Islet precursor cell (in vitro differentiated cells): ENCODE data around the gene JAKMIP1.
"Not testable (repeated sequence)": the region's sequence is repeated elsewhere in the genome, so short reads cannot be mapped to it uniquely, and the experiment has no call there.

Source experiments
- DNase-seq: peaks from one replicate; pipeline ENCODE4 v3.0.0-alpha.2; 2018

The JAKMIP1 gene

DNA sequence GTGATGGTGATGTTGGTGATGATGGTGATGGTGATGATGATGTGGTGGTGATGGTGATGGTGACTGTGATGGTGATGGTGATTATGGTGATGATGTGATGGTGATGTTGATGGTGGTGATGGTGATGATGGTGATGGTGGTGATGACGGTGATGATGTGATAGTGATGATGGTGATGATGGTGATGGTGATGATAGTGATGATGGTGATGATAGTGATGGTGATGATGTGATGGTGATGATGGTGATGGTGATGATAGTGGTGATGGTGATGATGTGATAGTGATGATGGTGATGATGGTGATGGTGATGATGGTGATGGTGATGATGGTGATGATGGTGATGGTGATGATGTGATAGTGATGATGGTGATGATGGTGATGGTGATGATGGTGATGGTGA, 196.9 kb downstream of the JAKMIP1 start:
- DNase-seq: not testable (repeated sequence)

DNA sequence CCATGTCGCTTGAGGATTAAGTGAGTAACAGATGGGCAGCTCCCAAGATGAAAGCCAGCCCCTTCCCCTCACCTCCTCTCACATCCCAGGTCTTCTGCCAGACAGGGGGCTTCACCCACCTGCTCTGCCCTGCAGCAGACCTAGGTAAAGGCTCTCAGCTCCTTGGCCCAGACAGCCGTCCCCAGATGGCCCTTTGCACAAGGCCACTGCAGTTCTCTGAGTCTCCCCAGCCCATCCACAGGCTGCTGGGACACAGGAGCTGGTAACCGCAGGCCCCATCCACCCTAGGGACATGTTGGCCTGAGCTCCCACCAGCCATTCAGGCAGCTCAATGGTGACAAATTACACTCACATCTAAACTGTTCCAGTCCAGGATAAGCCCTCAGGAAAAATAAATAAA, 197.4 kb downstream of the JAKMIP1 start:
- peak; percentile 23 for DNase-seq

DNA sequence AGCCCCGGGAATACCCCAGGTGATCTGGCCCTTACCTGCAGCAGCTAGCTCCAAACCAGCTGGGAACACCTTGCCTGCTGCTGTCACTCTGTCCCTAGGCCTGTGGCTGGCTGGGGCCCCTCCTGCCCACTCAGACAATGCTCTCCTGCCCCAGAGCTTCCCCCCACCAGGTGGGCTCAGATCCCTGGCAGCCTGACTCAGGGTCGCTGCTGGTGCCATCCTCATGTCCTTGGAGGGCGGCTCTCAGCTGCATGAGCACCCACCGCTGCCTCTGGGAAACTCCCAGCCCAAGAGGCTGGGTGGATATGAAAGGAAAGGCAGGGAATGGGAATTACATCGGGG, 197.9 kb downstream of the JAKMIP1 start:
- peak; percentile 27 for DNase-seq

DNA sequence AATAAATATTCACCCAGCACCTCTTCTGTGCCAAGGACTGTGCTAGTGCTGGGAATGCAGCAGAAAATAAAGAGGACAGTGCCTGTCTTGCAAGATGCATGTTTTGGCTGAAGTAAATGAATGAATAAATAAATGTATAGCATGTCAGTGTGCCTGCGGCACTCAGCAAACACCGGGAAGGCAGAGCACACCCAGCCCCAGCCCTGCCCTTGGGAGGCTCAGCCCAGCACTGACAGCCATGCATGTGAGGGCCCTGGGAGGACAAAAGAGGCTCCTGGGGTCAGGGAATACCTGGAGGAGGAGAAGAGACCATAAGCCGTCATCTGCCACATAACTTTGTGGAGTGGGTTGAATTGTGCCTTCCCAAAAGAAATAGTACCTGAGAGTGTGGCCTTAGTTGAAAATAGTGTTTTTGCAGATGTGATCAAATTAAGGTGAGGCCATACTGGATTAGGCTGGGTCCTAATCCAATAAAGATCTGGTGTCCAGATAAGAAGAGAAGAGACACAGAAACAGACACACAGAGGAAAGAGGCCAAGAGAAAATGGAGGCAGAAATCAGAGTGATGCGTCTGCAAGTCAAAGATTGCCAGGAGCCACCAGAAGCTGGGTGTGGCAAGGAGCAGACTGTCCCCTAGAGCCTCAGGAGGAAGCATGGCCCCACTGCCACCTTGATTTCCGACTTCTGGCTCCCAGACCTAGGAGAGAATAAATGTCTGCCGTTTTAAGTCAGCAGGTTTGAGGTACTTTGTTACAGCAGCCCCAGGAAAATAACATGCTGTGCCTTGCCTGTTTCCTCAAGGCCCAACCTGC, 198.5 kb downstream of the JAKMIP1 start:
- peak; percentile 32 for DNase-seq

DNA sequence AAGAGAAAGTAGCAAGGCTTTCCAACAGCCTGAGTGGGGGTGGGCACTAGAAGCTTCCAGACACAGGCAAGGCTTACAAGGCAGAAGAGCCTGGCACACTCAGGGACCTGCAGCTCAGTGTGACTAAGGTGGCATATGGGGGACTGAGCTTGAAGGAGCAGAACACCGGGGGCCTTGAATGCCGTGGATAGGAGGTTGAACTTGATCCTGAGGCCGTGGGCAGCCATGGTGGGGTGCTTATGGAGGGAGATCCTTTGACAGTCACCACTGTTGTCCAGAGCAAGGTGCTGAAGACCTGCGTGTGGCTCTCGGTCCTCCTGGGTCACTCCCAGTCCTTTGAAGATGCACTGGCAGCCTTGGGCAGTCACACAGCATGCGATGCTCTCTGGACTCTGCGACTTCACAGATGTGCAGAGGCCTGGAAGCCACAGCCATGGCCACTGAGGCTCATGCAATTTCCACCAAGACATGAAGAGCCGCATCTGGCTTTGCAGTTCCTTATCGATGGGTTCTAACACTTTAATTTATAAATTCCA, 200.5 kb downstream of the JAKMIP1 start:
- DNase-seq: peak; percentile 39

DNA sequence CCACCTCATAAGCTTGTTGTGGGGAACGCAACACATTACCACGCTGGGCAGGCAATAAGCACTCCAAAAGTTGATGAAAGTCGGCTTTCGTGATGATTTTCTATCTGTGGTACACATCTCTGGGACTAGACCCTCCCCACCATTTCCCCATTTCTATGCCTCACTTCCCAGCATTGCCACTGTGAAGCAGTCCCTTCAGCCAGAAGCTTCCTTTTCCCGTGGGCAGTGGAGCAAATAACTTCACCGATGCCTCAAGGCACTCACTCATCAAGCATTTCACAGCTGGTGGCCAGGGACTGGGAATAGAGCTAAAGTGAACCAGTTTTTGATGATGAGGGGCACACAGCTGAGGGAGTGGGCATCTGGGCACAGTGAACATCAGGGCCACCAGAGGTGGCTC, 201.0 kb downstream of the JAKMIP1 start:
- peak; percentile 19 for DNase-seq

DNA sequence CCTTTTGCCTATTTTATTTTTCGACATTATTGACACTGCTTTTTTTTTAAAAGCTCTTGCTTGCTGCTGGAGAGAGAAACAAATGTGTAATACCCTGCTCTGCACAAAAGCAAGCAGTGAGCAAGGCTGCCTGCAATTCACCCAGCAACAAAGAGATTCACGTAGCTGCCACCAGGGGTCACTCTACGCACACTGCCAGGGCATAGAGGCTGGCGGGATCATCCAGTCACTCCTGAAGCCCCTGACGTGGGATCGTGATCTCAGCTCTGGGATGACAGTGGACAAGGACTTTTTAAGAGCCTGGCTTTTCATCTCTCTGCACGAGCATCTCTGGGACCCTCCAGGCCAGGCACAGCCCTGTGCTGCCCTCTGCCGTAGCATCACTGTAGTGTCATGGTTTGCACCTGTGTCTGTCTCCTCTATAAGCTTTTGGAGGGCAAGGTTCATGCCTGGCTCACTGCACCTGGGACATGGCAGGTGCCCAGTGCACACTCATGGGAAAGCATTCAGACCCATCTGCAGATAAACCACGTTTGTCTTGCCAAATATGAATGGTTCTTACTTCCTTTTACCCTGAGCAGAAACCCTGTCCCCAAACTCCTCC, 201.9 kb downstream of the JAKMIP1 start:
- DNase-seq: peak; percentile 88

DNA sequence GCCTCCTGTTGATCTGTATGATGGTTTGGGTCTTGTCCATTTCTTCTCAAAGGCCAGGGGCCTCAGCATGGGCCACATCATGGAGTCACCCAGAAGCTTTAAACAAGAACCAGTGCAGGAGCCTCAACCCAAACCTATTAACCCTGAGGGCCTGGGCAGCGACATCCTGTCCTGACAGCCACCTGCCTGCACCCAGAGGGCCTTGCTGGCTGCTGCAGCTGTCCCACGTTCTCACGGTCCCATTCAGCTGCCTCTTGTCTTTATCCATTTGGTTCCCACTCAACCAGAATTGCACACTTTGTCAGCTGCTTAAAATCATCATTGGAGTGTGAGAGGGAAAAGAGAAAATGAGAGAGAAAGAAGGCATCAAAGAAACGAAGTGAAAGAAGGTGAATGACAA, 203.7 kb downstream of the JAKMIP1 start:
- peak; percentile 36 for DNase-seq

DNA sequence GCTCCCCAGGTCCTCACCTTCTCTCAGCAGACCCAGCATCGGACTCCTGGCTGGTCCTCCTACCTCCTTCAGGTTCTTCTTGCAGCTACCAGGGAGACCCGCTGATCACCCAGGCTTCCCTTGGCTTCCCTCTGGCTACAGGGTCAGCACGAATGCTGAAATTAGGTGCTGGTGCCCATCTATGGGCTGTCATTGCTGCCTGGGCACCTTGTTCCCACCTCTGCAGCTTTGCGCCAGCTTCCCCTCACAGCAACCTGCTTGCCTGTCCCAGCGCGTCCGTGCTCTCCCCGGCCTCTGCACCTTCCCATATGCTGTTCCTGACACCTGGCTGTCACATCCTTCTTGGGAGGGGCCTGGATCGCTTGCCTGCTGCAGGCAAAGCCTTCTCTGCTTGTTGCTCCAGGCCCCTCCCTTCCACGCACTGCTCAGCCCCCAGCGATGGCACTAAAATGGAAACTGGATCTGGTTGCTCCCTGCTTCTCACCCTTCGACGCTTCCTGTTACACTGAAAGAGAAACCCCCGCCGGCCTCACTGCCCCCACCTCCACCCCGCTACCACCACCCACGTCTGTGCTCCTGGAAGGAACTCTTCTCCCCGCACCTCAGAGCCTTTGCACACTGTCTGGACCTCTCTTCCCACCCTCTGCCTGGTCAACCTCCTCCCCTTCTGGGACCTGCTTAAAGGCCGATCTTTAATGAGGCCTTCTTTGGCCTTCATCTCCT, 204.3 kb downstream of the JAKMIP1 start:
- peak; percentile 49 for DNase-seq

DNA sequence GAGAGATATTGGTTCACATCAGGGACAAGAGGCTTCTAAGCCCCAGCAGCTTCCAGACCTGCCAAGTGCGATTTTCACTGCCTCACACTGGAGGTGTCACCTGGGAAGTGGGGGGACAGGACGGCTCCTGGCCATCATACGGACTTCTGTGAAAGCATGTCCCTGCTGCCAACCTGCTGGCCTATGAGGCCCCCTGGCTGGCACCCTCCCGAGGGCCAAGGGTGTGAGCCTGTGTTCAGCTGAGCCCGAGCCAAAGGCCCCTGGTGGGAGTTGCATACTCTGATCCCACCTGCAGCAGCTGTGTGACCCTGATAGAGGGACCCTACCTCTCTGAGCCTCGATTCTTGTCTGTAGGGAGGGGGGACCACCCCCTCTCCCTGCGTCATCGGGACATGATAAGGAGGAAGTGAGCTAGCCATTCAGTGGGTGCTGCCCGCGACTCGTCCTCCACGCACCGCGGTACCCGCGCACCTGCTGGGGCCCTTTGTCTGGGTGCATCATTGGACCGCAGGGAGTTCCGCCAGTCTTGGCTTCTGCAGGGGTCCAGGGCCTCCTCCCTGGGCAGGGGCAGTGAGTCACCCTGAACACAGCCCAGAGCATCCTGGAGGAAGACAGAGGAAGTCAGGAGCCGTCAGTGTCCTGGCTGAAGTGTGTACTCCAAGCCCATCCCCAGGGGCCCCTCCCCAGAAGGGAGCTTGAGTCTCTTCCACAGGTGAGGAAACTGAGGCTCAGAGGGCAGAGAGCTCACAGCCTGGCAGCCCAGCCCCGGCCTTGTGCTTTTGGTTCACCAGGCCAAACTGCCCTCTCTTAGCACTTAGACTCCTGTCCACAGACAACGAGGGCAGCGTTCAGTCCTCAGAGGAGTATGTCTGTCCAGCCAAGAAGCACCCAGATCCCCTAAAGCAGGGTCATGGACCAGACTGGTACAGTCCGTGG, 206.2 kb downstream of the JAKMIP1 start:
- peak; percentile 51 for DNase-seq

DNA sequence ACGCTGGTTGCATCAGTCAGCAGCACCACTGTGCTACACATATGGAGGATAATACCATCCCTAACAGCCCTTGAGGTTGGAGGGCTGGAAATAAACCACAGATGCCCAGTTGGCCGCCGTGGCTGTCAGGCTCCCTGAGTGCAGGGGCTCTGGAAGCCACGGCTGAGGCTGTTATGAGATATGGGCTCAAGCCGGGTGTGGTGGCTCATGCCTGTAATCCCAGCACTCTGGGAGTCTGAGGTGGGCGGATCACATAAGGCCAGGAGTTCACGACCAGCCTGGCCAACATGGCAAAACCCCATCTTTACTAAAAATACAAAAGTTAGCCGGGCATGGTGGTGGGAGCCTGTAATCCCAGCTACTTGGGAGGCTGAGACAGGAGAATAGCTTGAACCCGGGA, 207.0 kb downstream of the JAKMIP1 start:
- DNase-seq: peak; percentile 32

DNA sequence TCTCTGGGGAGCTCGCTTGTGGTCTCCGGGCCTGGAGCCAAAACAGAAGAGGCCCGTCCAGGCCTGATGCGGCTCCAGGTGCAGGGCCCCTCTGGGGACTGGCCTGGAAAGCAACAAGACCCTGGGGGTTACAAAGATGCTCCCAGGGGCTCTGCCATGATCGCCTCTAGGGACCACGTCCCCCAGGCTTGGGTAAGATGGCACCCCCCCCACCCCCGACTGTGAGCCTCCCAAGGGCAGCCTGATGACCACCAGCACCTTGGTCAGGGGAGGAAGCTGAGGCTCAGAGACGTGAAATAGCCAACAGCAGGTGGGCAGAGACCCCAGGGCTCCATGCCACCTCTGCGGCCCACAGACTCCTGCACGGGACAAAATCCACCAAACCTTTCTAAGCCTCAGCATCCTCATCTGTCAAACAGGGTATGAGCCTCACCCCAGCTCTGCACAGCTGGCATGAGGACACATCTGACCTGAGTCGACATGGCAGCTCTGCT, 207.5 kb downstream of the JAKMIP1 start:
- peak; percentile 38 for DNase-seq

DNA sequence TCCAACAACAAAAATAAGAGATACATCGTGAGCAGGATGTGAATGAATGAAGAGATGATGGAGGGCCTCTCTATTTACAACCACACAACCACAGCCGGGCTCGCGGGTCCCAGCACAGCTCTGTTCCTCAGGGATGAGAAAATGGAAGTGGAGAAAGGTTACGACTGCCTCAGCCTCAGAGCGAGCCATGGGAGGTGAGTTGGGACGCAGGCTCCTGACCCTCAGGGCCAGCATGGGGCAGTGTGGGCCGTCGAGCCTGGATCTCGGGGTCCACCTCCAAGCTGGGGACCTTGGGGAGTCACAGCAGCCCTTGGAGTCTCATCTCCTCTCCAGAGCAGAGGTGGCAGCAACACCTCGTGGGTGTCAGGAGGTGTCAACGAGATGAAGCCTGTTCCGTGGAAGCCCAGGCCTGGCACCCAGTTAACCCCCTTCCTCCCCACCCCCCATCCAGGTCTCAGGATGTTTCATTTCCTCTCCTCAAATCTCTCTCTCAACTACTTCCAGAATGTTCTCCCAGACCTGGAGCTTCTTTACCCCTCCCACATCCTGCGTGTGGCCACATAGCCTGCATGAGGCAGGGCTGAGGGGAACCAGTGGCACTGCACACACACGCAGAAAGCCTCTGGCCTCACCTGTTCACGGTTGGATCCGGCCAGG, 208.1 kb downstream of the JAKMIP1 start:
- DNase-seq: peak; percentile 34

DNA sequence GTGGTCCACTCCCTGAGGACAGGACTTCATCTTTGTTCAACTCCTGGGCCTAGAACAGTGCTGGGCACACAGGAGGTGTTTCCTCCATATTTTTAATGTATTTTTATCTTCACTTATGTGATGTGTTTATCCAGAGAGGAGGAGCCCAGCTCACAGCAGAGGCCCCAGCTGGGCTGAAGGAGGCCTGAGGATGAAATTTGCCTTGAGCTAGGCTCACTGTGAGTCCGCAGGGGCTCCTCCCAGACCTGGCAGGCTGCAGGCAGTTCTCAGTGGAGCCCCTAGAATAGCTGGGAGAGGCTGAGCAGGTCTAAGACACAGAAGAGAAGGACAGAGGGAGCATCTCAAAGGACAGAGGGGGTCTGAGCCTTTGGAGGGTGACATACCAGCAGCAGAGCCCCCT, 208.9 kb downstream of the JAKMIP1 start:
- DNase-seq: no peak

DNA sequence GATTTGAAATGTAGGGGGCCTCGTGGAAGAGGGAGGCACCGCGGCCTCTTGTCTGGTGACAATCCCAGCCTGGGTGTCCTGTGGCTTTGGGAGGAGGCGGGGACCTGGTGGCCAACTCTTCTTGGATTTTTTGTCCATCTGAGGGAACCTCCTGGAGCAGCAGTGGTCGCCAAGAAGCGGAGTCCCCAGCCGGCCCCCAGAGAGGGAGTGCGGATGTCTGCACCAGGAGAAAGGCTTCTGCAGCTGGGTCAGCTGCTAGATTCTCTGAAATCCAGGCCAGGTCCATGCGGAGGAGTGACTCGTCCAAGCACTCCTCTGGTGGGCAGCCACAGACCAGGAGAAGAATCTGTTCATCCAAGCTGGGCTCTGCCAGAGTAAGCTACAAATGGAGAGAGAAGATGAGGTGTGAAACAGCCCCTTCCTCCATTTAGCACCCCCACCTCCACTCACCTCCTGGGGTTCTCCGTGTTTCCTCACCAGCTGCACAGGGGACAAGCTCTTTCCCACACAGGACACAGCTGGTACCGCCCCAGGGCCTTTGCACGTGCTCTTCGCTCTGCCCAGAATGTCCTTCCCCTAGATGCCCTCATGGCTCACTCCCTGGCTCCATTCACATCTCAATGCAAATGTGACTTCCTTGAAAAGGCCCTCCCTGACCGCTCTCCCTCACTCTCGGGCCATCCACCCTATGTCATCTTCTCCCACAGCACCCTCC, 209.7 kb downstream of the JAKMIP1 start:
- DNase-seq: peak; percentile 8

DNA sequence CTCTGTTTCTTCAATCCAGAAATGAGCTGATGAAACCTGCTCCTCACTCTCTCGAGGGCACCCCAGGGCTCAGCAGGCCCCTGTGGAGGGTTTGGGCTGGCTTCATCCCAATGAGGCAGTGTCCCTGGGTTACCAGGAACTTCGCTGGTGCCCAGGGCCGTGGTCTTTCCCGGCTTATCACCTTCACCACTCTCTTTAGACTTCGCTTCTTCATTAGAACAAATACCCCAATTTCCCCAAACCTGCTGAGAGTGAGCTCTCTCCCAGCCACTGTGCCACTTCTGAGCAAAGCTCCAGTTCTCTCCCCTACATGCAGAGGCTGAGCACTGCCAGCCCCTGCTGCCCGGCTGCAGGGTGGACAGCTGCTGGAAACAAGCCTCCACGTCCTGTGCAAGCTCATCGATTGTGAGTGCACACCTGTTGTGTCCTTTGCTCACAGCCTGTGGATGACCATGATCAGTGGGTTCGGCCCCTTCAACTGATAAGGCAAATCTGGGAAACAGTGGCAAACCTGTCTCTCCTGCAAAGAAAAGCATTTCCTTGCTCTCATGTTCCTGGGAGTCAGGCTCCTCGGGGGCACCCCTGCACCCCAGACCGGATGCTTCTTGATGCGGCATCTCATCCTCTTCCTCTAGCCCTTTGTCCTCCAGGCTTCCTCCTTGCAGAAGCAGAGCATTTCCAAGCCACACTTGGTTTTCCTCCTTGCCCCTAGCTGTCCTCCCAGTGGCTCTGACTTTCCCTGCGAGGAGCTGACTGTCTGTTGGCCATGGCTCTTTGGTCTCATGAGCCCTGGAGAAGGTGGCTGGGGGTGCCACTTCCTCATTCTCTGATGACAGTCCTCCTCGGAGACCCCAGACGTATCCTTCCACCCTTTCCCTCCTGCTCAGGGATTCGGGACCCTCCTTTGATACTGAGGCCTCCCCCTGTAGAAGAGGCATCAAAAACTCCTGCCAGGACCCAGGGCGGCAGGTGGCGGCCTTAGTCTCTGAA, 210.8 kb downstream of the JAKMIP1 start:
- DNase-seq: peak; percentile 44

DNA sequence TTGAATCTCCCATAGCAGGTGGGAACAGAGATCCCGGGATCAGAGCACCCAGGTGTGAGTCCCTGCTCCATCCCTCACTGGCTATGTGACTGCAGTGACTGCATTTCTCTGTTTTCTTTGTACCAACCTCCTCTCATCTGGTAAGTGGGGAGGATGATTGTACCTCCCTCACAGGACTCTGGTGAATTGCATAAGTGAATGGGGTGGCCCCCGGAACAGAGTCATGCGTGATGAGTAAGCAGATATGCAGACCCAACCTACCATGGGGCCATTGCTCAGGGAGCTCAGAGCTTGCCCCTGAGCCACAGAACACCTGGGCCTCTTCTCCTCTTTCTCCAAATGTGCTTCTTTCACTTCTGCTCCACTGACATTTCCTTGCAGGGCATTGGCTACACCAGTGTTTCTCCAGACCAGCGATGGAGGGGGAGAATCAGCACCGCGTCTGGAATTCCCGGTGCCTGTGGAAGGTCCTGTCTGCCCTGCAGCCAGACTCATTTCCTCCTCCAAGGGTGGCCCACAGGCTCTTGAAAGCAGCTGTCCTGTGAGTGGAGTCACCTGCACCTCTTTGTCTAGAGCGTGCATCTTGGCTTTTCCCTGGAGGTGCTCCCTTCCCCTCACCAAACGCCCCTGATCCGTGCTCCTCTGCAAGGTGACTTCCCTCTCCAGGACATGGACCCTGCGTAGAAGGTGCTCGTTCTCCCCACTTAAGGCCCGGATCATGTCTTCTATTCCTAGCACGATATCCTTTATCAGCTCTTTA, 212.1 kb downstream of the JAKMIP1 start:
- peak; percentile 56 for DNase-seq

DNA sequence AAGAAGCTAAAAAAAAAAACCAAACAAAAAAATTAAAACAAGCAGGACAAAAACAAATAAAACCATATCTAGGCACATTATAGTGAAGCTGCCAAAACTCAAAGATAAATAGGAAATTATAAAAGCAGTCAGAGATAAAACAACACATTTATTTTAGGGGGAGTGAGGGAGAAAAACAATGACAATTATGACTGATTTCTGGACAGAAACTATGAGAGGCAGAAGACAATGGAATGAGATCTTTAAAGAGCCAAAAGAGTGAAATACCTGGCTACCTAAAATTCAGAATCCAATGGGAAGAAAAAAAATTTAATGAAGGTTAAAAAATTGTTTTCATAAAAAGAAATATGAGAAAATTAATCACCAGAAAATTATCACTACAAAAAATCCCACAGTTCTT, 215.5 kb downstream of the JAKMIP1 start:
- DNase-seq: no peak
